Retinal pigment epithelial cell (primary cell): ENCODE data around the gene C11orf24.

Experiments used
- DNase-seq: peaks from one replicate; pipeline ENCODE4 v3.0.0-alpha.2; 2010; ENCODE audit warnings: low read depth
- H3K4me3 ChIP-seq: 2 replicates; pipeline ENCODE4 v1.5.1; 2011; ENCODE audit warnings: mild to moderate bottlenecking, low read length, control low read depth, moderate library complexity
- TF ChIP-seq, protein P1 (sequence below): conservative IDR thresholded peaks from 2 replicates; pipeline ENCODE4 v1.5.1; 2011; ENCODE audit warnings: low read depth, low read length, control low read depth, inconsistent platforms

C11orf24 gene

GRCh38 chr11:68271781-68272608 lies at the start of gene C11orf24:
Gene C11orf24 (minus strand): TSS chr11:68271973. CDS start chr11:68263767, 8,206 bp downstream.
- H3K4me3 ChIP-seq = peak within 1 kb of the TSS; percentile 85
- DNase-seq = peak; percentile 73
- TF ChIP-seq, protein P1, sequence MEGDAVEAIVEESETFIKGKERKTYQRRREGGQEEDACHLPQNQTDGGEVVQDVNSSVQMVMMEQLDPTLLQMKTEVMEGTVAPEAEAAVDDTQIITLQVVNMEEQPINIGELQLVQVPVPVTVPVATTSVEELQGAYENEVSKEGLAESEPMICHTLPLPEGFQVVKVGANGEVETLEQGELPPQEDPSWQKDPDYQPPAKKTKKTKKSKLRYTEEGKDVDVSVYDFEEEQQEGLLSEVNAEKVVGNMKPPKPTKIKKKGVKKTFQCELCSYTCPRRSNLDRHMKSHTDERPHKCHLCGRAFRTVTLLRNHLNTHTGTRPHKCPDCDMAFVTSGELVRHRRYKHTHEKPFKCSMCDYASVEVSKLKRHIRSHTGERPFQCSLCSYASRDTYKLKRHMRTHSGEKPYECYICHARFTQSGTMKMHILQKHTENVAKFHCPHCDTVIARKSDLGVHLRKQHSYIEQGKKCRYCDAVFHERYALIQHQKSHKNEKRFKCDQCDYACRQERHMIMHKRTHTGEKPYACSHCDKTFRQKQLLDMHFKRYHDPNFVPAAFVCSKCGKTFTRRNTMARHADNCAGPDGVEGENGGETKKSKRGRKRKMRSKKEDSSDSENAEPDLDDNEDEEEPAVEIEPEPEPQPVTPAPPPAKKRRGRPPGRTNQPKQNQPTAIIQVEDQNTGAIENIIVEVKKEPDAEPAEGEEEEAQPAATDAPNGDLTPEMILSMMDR = no peak

GRCh38 chr11:68317147-68317785 lies 45.5 kb upstream of the C11orf24 start:
- no peak for DNase-seq
- no peak overlapping the region for H3K4me3 ChIP-seq
- TF ChIP-seq, protein P1 = no peak

GRCh38 chr11:68315171-68315920 lies 43.6 kb upstream of the C11orf24 start:
- H3K4me3 ChIP-seq = no peak overlapping the region
- TF ChIP-seq, protein P1 = no peak
- no peak for DNase-seq

GRCh38 chr11:68314203-68315170 lies 42.7 kb upstream of the C11orf24 start:
- H3K4me3 ChIP-seq = peak overlapping the region; percentile 71
- DNase-seq = no peak
- TF ChIP-seq, protein P1 = no peak

DNA sequence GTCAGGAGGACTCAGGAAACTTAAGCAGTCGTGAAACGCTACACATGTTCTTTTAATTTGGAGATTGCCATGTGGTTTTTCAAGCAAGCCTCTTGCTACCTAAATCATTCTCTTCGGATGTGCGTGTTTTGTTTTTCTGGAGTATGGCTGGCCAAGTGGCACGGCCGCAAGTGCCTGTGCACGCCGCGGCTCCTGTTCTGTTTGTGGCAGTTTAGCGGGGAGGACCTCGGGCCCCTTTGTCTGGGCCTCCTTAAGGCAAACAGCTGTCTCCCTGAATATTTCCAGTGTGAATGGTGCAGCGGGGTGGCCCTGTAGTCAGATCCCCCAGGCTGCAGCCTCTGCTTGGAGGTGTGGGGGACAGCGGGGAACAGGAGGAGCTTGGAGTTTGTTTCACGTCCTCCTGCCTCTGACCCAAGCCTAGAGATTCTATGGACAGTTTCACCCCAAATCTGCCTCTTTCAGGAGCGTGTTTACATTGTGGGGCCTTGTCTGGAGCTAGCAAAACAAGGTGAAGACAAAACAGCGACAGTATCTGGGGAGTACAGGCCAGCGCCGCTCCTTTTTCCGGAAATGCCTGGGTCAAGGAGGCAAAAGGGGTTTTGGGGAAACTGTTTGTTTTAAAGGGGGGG lies 41.9 kb upstream of the C11orf24 start:
- TF ChIP-seq, protein P1 = no peak
- H3K4me3 ChIP-seq = peak overlapping the region; percentile 71
- no peak for DNase-seq
